PFSK-1 (cell line): Measurements from ENCODE around the gene NKRF.

Experiments
- FOXP2 ChIP-seq: optimal IDR thresholded peaks from 2 replicates; pipeline ENCODE3; 2011; ENCODE audit warnings: borderline replicate concordance, control low read depth, inconsistent platforms; ENCODE audit not compliant: insufficient read depth; ENCODE audit errors: extremely low read length, extremely low read depth
- POLR2AphosphoS5 ChIP-seq: IDR thresholded peaks from 2 replicates; pipeline ENCODE4 v1.6.1; 2012; ENCODE audit warnings: low read depth, mild to moderate bottlenecking, control low read depth, low read length, moderate library complexity
- REST ChIP-seq, 2 experiments: IDR thresholded peaks; 2 replicates each; pipeline versions ENCODE4 v1.6.1 to v1.8.0; 2011 to 2012; ENCODE audit warnings: low read depth in 2 of 2, low read length in 2 of 2, control low read depth in 1 of 2, inconsistent platforms in 1 of 2, mild to moderate bottlenecking in 1 of 2, moderate library complexity in 1 of 2; ENCODE audit not compliant: insufficient read depth in 1 of 2
- SIN3A ChIP-seq: IDR thresholded peaks from 2 replicates; pipeline ENCODE4 v1.6.1; 2012; ENCODE audit warnings: mild to moderate bottlenecking, low read length, moderate library complexity, borderline replicate concordance; ENCODE audit not compliant: insufficient read depth
- TAF1 ChIP-seq: IDR thresholded peaks from 2 replicates; pipeline ENCODE4 v1.6.1; 2012; ENCODE audit warnings: low read length, control low read depth, borderline replicate concordance; ENCODE audit not compliant: insufficient read depth

Gene NKRF

GRCh38 chrX:119604766-119605463, 1.3 kb downstream of the NKRF start:
- TF ChIP-seq SIN3A (no peak), TAF1 (no peak), REST (IDR thresholded peaks at IDR 0.05; ENCODE audit: insufficient read depth in 1 of 2, low read depth in 2 of 2, low read length in 2 of 2) (no peak), POLR2AphosphoS5 (no peak), FOXP2 (no peak)

DNA sequence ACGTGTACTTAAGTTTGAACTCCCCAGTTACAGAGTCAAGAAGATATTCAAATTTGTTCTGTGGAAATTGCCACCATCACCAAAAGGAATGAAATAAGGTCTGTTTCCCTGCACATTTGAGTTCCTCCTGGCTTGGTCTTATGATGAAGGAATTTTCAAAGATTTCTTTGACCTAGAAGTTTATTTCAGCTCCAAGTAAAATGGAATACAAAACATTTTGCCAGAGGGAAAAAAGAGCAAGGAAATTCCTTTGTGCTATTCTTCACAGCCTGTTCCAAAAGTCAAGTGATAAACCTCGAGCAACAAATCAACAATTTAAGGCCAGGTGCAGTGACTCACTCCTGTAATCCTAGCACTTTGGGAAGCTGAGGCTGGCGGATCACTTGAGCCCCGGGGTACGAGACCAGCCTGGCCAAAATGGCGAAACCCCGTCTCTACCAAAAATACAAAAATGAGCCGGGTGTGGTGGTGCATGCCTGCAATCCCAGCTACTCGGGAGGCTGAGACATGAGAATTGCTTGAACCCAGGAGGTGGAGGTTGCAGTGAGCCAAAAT, 3.4 kb downstream of the NKRF start:
- TF ChIP-seq REST (IDR thresholded peaks at IDR 0.05; ENCODE audit: insufficient read depth in 1 of 2, low read depth in 2 of 2, low read length in 2 of 2) (no peak), POLR2AphosphoS5 (no peak), TAF1 (no peak), FOXP2 (no peak)

- TF ChIP-seq REST (IDR thresholded peaks at IDR 0.05; ENCODE audit: insufficient read depth in 1 of 2, low read depth in 2 of 2, low read length in 2 of 2) = no peak
- no peak for TF ChIP-seq FOXP2
- no peak for TF ChIP-seq TAF1
- no peak for TF ChIP-seq POLR2AphosphoS5
These were observed 16.4 kb downstream of the NKRF start for GRCh38 chrX:119589810-119590209.

GRCh38 chrX:119583431-119584059, 22.7 kb downstream of the NKRF start:
- TF ChIP-seq TAF1 (no peak), POLR2AphosphoS5 (no peak), REST (IDR thresholded peaks at IDR 0.05; ENCODE audit: insufficient read depth in 1 of 2, low read depth in 2 of 2, low read length in 2 of 2) (no peak), SIN3A (no peak), FOXP2 (no peak)
